Calu3 (cell line): ENCODE results near the gene UBC. TPM values are rescaled to one million over a fixed set of nuclear protein-coding genes. Genes with fewer than 3 reads are reported as not detected.
"Not testable (repeated sequence)": the region's sequence is repeated elsewhere in the genome, so short reads cannot be mapped to it uniquely, and the experiment has no call there.

Experiments used
- BruUV-seq: library from RNA; stranded (reverse); fragments of 400-500 nt; replicated peaks from 2 replicates; lab custom pipeline; 2021; lab: Mats Ljungman, UMichigan
- CTCF ChIA-PET: fragments of 300-600 bp; sonication (Branson Sonifier 250); formaldehyde crosslinking; loops from one replicate; lab custom pipeline; 2022; ENCODE audit warnings: antibody characterized with exemption; lab: Charles Lee
- DNase-seq: peaks from one replicate; pipeline ENCODE4 v3.0.0; 2022
- H3K27ac Mint-ChIP-seq: one replicate; pipeline ENCODE4 v1.8.0; 2022; ENCODE audit warnings: mixed read lengths; ENCODE audit not compliant: unreplicated experiment
- H3K27me3 Mint-ChIP-seq: one replicate; pipeline ENCODE4 v1.8.0; 2022; ENCODE audit warnings: mixed read lengths; ENCODE audit not compliant: unreplicated experiment
- H3K36me3 Mint-ChIP-seq: one replicate; pipeline ENCODE4 v1.8.0; 2022; ENCODE audit warnings: mild to moderate bottlenecking, moderate library complexity, mixed read lengths; ENCODE audit not compliant: insufficient read depth, unreplicated experiment
- H3K4me1 Mint-ChIP-seq: one replicate; pipeline ENCODE4 v1.8.0; 2022; ENCODE audit warnings: mild to moderate bottlenecking, low read depth, mixed read lengths; ENCODE audit not compliant: unreplicated experiment
- H3K4me3 Mint-ChIP-seq: one replicate; pipeline ENCODE4 v1.8.0; 2022; ENCODE audit warnings: mild to moderate bottlenecking, low read depth, moderate library complexity, mixed read lengths; ENCODE audit not compliant: unreplicated experiment
- H3K9me3 Mint-ChIP-seq: one replicate; pipeline ENCODE4 v1.8.0; 2022; ENCODE audit warnings: low read depth, mixed read lengths; ENCODE audit not compliant: unreplicated experiment
- intact Hi-C: fragments of 100-400 bp; cut with micrococcal nuclease; formaldehyde crosslinking; loops from one replicate; pipeline ENCODE4 v1.10.0; 2022; ENCODE audit not compliant: unreplicated experiment
- total RNA-seq: library from RNA; stranded (reverse); gene quantifications from 2 replicates; pipeline ENCODE4 v1.2.3, GENCODE V29; 2022
- TF ChIP-seq, protein P1 (sequence below): fragments of 200-600 bp; IDR thresholded peaks from one replicate; pipeline ENCODE4 v1.8.0; 2022; ENCODE audit warnings: antibody characterized with exemption; ENCODE audit not compliant: unreplicated experiment

UBC gene
- total RNA-seq, 1 experiment from 2014 or later: 1,247 TPM

- intact Hi-C loops: loop anchor here (1.0 kb wide), 1 partner anchor 11 kb away; no protein-coding TSS in a partner anchor
- TF ChIP-seq, protein P1, sequence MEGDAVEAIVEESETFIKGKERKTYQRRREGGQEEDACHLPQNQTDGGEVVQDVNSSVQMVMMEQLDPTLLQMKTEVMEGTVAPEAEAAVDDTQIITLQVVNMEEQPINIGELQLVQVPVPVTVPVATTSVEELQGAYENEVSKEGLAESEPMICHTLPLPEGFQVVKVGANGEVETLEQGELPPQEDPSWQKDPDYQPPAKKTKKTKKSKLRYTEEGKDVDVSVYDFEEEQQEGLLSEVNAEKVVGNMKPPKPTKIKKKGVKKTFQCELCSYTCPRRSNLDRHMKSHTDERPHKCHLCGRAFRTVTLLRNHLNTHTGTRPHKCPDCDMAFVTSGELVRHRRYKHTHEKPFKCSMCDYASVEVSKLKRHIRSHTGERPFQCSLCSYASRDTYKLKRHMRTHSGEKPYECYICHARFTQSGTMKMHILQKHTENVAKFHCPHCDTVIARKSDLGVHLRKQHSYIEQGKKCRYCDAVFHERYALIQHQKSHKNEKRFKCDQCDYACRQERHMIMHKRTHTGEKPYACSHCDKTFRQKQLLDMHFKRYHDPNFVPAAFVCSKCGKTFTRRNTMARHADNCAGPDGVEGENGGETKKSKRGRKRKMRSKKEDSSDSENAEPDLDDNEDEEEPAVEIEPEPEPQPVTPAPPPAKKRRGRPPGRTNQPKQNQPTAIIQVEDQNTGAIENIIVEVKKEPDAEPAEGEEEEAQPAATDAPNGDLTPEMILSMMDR: no peak
- peak; percentile 82 for DNase-seq
- no TSS peak for BruUV-seq
- peaks cover 71% of the 10 kb centered on the region for H3K4me1 Mint-ChIP-seq
- H3K4me3 Mint-ChIP-seq: peak overlapping the region; percentile 98
- CTCF ChIA-PET: interaction anchor here (1.8 to 5.9 kb wide), 3 partner anchors 10 to 23 kb away, joined by 8 to 62 read pairs (median 39); no protein-coding TSS in a partner anchor
- H3K9me3 Mint-ChIP-seq: no peaks in the 10 kb centered on the region
- H3K36me3 Mint-ChIP-seq: peaks cover 96% of the 10 kb centered on the region
- peak overlapping the region; percentile 100 for H3K27ac Mint-ChIP-seq
- H3K27me3 Mint-ChIP-seq: peaks cover 18% of the 10 kb centered on the region
These were observed 2.1 kb upstream of the UBC start for GRCh38 chr12:124916374-124917134.

DNA sequence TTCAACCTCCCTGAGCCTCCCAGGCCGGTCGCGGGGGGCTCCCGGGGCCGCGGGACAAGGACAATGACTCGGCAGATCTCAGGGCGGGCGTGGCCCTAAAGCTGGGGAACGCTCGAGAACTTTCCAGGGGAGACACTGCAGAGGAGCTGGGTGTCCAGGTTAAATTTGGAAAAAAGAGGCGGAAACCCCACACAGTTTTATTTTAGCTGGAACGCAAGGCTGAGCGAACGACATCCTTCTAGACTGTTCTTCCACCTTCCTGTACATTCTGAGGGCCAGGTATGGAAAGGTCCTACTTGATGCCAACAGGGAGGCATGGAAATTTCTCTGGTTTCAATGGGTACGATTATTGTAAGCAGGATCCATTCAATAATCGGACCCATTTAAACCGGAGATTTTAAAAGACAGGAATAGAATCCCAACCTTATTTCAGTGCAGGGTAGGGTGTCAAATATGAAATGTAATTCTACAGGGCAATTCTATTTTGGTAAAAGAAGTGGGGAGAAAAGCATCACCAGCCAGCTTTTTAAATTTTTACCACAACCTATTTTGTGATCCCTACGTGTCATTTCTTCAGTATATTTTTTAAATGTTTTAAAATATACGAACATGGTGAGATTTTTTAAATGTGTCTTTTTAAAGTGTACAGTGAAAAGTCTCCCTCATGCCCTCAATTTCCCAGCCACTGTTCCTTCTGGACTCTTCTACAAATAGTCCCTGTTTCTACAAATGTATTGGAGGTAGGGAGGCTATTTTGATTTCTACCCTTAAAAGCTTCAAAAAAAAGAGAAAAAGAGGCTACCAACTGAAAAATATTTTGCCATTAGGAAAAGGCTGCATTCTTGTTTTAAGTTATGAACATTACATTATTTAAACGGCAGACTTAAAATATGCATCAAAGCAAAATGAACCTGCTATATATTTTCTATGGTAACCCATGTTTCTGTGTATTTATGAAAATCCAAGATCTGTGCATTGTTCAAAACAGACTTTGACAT is 1.1 kb upstream of the UBC start:
- Mint-ChIP-seq H3K4me1 (peaks cover 71% of the 10 kb centered on the region), H3K27ac (peak overlapping the region; percentile 100), H3K36me3 (peaks cover 96% of the 10 kb centered on the region), H3K9me3 (no peaks in the 10 kb centered on the region), H3K27me3 (peaks cover 13% of the 10 kb centered on the region), H3K4me3 (peak overlapping the region; percentile 98)
- DNase-seq: peak; percentile 67
- CTCF ChIA-PET: interaction anchor here (1.1 to 5.9 kb wide), 3 partner anchors 9 to 24 kb away, joined by 5 to 62 read pairs (median 6); no protein-coding TSS in a partner anchor
- intact Hi-C loops: no loop called here
- TF ChIP-seq, protein P1: no peak
- BruUV-seq: TSS peak; percentile 81

GRCh38 chr12:124913474-124914391 is 717 bp downstream of the UBC start:
- intact Hi-C loops: no loop called here
- Mint-ChIP-seq H3K27ac (peak overlapping the region; percentile 100), H3K4me1 (peaks cover 69% of the 10 kb centered on the region), H3K9me3 (no peaks in the 10 kb centered on the region), H3K27me3 (peaks cover 13% of the 10 kb centered on the region), H3K36me3 (peaks cover 96% of the 10 kb centered on the region), H3K4me3 (peak overlapping the region; percentile 98)
- CTCF ChIA-PET: interaction anchor here (2.1 kb wide), 1 partner anchor 14 kb away, joined by 6 read pairs; no protein-coding TSS in a partner anchor
- peak; percentile 95 for DNase-seq
- TF ChIP-seq, protein P1: peak; percentile 65
- no TSS peak for BruUV-seq

DNA sequence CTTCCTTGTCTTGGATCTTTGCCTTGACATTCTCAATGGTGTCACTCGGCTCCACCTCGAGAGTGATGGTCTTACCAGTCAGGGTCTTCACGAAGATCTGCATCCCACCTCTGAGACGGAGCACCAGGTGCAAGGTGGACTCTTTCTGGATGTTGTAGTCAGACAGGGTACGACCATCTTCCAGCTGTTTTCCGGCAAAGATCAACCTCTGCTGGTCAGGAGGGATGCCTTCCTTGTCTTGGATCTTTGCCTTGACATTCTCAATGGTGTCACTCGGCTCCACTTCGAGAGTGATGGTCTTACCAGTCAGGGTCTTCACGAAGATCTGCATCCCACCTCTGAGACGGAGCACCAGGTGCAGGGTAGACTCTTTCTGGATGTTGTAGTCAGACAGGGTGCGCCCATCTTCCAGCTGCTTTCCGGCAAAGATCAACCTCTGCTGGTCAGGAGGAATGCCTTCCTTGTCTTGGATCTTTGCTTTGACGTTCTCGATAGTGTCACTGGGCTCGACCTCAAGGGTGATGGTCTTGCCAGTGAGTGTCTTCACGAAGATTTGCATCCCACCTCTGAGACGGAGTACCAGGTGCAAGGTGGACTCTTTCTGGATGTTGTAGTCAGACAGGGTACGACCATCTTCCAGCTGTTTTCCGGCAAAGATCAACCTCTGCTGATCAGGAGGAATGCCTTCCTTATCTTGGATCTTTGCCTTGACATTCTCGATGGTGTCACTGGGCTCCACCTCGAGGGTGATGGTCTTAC is 1.7 kb downstream of the UBC start:
- Mint-ChIP-seq H3K27ac (peak overlapping the region; percentile 100), H3K4me1 (peaks cover 60% of the 10 kb centered on the region), H3K27me3 (peaks cover 13% of the 10 kb centered on the region), H3K36me3 (peaks cover 86% of the 10 kb centered on the region), H3K4me3 (peak overlapping the region; percentile 98)
- DNase-seq, intact Hi-C loops, CTCF ChIA-PET, H3K9me3 Mint-ChIP-seq: not testable (repeated sequence)
- TSS peak; percentile 53 for BruUV-seq

DNA sequence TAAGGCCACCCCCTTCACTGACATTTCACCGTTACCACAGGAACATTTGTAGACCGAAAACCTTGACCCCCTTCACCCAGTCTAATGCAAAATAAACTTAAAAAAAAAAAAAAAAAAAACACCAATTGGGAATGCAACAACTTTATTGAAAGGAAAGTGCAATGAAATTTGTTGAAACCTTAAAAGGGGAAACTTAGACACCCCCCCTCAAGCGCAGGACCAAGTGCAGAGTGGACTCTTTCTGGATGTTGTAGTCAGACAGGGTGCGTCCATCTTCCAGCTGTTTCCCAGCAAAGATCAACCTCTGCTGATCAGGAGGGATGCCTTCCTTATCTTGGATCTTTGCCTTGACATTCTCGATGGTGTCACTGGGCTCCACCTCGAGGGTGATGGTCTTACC is 2.9 kb downstream of the UBC start:
- CTCF ChIA-PET: interaction anchor here (1.9 kb wide), 1 partner anchor 29 kb away, joined by 10 read pairs; no protein-coding TSS in a partner anchor
- not testable (repeated sequence) for BruUV-seq
- peaks cover 53% of the 10 kb centered on the region for H3K4me1 Mint-ChIP-seq

More for the DNA sequence above, 2.9 kb downstream of the UBC start:
- Mint-ChIP-seq H3K27me3 (peaks cover 13% of the 10 kb centered on the region), H3K27ac (peak overlapping the region; percentile 89), H3K4me3 (peak overlapping the region; percentile 63), H3K36me3 (peaks cover 74% of the 10 kb centered on the region)
- intact Hi-C loops, H3K9me3 Mint-ChIP-seq, DNase-seq: not testable (repeated sequence)
